ENCODE measurements around the gene PEX3. TPM values are rescaled to one million over a fixed set of nuclear protein-coding genes. Genes with fewer than 3 reads are reported as not detected.

PEX3 gene
- total RNA-seq, 1 donor from 2014 or later = 18.8 TPM

- TF ChIP-seq, protein P1, sequence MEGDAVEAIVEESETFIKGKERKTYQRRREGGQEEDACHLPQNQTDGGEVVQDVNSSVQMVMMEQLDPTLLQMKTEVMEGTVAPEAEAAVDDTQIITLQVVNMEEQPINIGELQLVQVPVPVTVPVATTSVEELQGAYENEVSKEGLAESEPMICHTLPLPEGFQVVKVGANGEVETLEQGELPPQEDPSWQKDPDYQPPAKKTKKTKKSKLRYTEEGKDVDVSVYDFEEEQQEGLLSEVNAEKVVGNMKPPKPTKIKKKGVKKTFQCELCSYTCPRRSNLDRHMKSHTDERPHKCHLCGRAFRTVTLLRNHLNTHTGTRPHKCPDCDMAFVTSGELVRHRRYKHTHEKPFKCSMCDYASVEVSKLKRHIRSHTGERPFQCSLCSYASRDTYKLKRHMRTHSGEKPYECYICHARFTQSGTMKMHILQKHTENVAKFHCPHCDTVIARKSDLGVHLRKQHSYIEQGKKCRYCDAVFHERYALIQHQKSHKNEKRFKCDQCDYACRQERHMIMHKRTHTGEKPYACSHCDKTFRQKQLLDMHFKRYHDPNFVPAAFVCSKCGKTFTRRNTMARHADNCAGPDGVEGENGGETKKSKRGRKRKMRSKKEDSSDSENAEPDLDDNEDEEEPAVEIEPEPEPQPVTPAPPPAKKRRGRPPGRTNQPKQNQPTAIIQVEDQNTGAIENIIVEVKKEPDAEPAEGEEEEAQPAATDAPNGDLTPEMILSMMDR (IDR thresholded peaks at IDR 0.05) = no peak
These were observed 35.4 kb downstream of the PEX3 start for GRCh38 chr6:143485967-143486366.

GRCh38 chr6:143486752-143487151 lies 36.1 kb downstream of the PEX3 start:
- Histone ChIP-seq H3K4me1 (no peaks in the 10 kb centered on the region), H3K4me3 (no peak overlapping the region), H3K36me3 (peaks cover 9% of the 10 kb centered on the region), H3K27ac (no peak overlapping the region), H3K9me3 (no peaks in the 10 kb centered on the region), H3K27me3 (no peaks in the 10 kb centered on the region)
- intact Hi-C loops (cut with DNase I) = no loop called here
- TF ChIP-seq, protein P1 (IDR thresholded peaks at IDR 0.05) = no peak
- no peak for DNase-seq
- no peak for ATAC-seq

More at GRCh38 chr6:143485967-143486366, 35.4 kb downstream of the PEX3 start:
- no peak overlapping the region for H3K4me3 ChIP-seq
- H3K36me3 ChIP-seq = peaks cover 9% of the 10 kb centered on the region
- no peaks in the 10 kb centered on the region for H3K27me3 ChIP-seq
- H3K9me3 ChIP-seq = no peaks in the 10 kb centered on the region
- no peak for ATAC-seq
- no peaks in the 10 kb centered on the region for H3K4me1 ChIP-seq
- no peak for DNase-seq
- intact Hi-C loops (cut with DNase I) = no loop called here
- no peak overlapping the region for H3K27ac ChIP-seq

GRCh38 chr6:143490244-143490643 lies 39.6 kb downstream of the PEX3 start:
- TF ChIP-seq, protein P1 (IDR thresholded peaks at IDR 0.05) = no peak
- no peaks in the 10 kb centered on the region for H3K27me3 ChIP-seq
- intact Hi-C loops (cut with DNase I) = no loop called here
- peaks cover 17% of the 10 kb centered on the region for H3K36me3 ChIP-seq
- no peaks in the 10 kb centered on the region for H3K9me3 ChIP-seq
- no peak overlapping the region for H3K4me3 ChIP-seq
- no peak for DNase-seq
- no peaks in the 10 kb centered on the region for H3K4me1 ChIP-seq
- H3K27ac ChIP-seq = no peak overlapping the region
- no peak for ATAC-seq

- Histone ChIP-seq H3K4me3 (no peak overlapping the region), H3K9me3 (no peaks in the 10 kb centered on the region), H3K27me3 (no peaks in the 10 kb centered on the region), H3K4me1 (no peaks in the 10 kb centered on the region), H3K36me3 (peaks cover 22% of the 10 kb centered on the region), H3K27ac (no peak overlapping the region)
- intact Hi-C loops (cut with DNase I) = no loop called here
- ATAC-seq = peak; percentile 32
- no peak for DNase-seq
- TF ChIP-seq, protein P1 (IDR thresholded peaks at IDR 0.05) = no peak
These were observed 40.2 kb downstream of the PEX3 start for GRCh38 chr6:143490775-143491174.

GRCh38 chr6:143496974-143497373 lies 46.4 kb downstream of the PEX3 start:
- no peaks in the 10 kb centered on the region for H3K27me3 ChIP-seq
- no peak for DNase-seq
- H3K27ac ChIP-seq = no peak overlapping the region
- TF ChIP-seq, protein P1 (IDR thresholded peaks at IDR 0.05) = no peak
- H3K4me3 ChIP-seq = no peak overlapping the region
- H3K4me1 ChIP-seq = no peaks in the 10 kb centered on the region
- no peak for ATAC-seq
- intact Hi-C loops (cut with DNase I) = no loop called here
- no peaks in the 10 kb centered on the region for H3K9me3 ChIP-seq
- peaks cover 40% of the 10 kb centered on the region for H3K36me3 ChIP-seq

- Histone ChIP-seq H3K27me3 (no peaks in the 10 kb centered on the region), H3K27ac (no peak overlapping the region), H3K4me3 (no peak overlapping the region), H3K9me3 (no peaks in the 10 kb centered on the region), H3K4me1 (no peaks in the 10 kb centered on the region), H3K36me3 (peaks cover 45% of the 10 kb centered on the region)
- intact Hi-C loops (cut with DNase I) = no loop called here
- DNase-seq (no peak), ATAC-seq (no peak)
- TF ChIP-seq, protein P1 (IDR thresholded peaks at IDR 0.05) = no peak
These were observed 47.8 kb downstream of the PEX3 start for GRCh38 chr6:143498428-143498827.
